SK-N-MC (cell line): Measurements from ENCODE around the gene PLXNA2.

ENCODE experiments used
- EZH2 ChIP-seq: fragments of 200-600 bp; sonication (generic); IDR thresholded peaks from one replicate; pipeline ENCODE4 v1.6.1; 2017; ENCODE audit warnings: antibody characterized with exemption
- POLR2AphosphoS5 ChIP-seq: IDR thresholded peaks from 2 replicates; pipeline ENCODE4 v1.6.1; 2012; ENCODE audit warnings: mild to moderate bottlenecking, low read depth, low read length, borderline replicate concordance

DNA sequence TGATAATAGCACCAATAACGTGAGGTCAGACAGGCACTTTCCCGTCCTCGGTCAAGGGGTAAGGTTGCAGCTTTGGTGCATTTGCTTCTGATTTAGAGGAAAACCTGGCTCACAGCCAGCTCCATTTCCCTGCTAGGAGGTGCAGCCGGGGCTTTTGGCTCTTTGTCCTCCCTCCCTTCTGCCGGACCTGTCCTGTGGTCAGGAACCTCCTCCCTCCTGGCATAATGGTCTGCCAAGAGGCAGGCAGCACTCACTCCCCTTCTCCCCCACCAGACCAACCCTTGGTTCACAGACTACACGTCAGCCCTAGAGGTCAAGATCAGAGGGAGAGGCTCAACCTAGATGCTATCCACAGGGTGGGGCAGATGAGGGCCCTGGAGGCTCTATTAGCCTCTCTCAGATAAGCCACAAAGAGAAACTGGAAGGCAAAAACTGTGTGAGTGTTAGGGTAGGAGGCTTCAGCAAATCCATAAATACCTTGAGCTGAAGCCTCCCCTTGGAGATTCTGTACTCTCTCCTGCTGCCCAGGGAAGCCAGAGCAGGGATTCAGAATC, 64.8 kb downstream of the PLXNA2 start:
- no peak for TF ChIP-seq POLR2AphosphoS5
- no peak for TF ChIP-seq EZH2
